GM23338 (cell line): ENCODE measurements around the gene FLOT1. TPM values are rescaled to one million over a fixed set of nuclear protein-coding genes. Genes with fewer than 3 reads are reported as not detected.
A peak's percentile ranks its signal among the peaks of the same experiment; 100 is the strongest.

Experiments used
- ATAC-seq: fragments of 200-7000 bp; cut with Tn5 transposase; 3 replicates; pipeline ENCODE4 v1.9.1; 2020
- DNase-seq: peaks from one replicate; pipeline ENCODE4 v3.0.0-alpha.2; 2015; ENCODE audit warnings: low spot score
- H2AFZ ChIP-seq: fragments of 200-600 bp; sonication (generic); 2 replicates; pipeline ENCODE4 v1.8.0; 2016; ENCODE audit warnings: antibody characterized with exemption, mild to moderate bottlenecking, moderate library complexity
- H3F3A ChIP-seq: fragments of 200-600 bp; sonication (generic); replicated peaks from 2 replicates; pipeline ENCODE4 v1.8.0; 2017; ENCODE audit warnings: antibody characterized with exemption, mixed run types, low read depth
- H3K27ac ChIP-seq: fragments of 200-600 bp; sonication (generic); 2 replicates; pipeline ENCODE4 v1.6.1; 2016; ENCODE audit warnings: low read depth
- H3K27me3 ChIP-seq: fragments of 200-600 bp; sonication (generic); 2 replicates; pipeline ENCODE4 v1.8.0; 2016; ENCODE audit warnings: mild to moderate bottlenecking, mixed run types, moderate library complexity; ENCODE audit not compliant: insufficient read depth
- H3K36me3 ChIP-seq: fragments of 200-600 bp; sonication (generic); 2 replicates; pipeline ENCODE4 v1.8.0; 2016; ENCODE audit warnings: mild to moderate bottlenecking; ENCODE audit not compliant: insufficient read depth
- H3K4me1 ChIP-seq: fragments of 200-600 bp; sonication (generic); 2 replicates; pipeline ENCODE4 v1.8.0; 2016; ENCODE audit warnings: mild to moderate bottlenecking, moderate library complexity; ENCODE audit not compliant: insufficient read depth
- H3K4me2 ChIP-seq: fragments of 200-600 bp; sonication (generic); 2 replicates; pipeline ENCODE4 v1.7.1; 2017; ENCODE audit warnings: mixed run types
- H3K4me3 ChIP-seq: fragments of 200-600 bp; sonication (generic); 2 replicates; pipeline ENCODE4 v1.6.1; 2016; ENCODE audit warnings: mixed run types
- H3K79me2 ChIP-seq: fragments of 200-600 bp; sonication (generic); replicated peaks from 2 replicates; pipeline ENCODE4 v1.8.0; 2017; ENCODE audit warnings: mild to moderate bottlenecking; ENCODE audit not compliant: insufficient read depth
- H3K9me2 ChIP-seq: fragments of 200-600 bp; sonication (generic); 2 replicates; pipeline ENCODE4 v1.8.0; 2017; ENCODE audit not compliant: insufficient read depth
- H4K20me1 ChIP-seq: fragments of 200-600 bp; sonication (generic); replicated peaks from 2 replicates; pipeline ENCODE4 v1.8.0; 2017; ENCODE audit warnings: mild to moderate bottlenecking; ENCODE audit not compliant: insufficient read depth
- H3K27ac Mint-ChIP-seq: 2 replicates; pipeline ENCODE4 v1.8.0; 2020; ENCODE audit warnings: inconsistent platforms, mild to moderate bottlenecking, moderate library complexity, mixed read lengths
- H3K27me3 Mint-ChIP-seq: 3 replicates; pipeline ENCODE4 v1.8.0; 2022; ENCODE audit warnings: low read depth, mild to moderate bottlenecking, moderate library complexity, mixed read lengths, inconsistent platforms; ENCODE audit not compliant: insufficient read depth, poor library complexity
- H3K36me3 Mint-ChIP-seq: 3 replicates; pipeline ENCODE4 v1.8.0; 2021; ENCODE audit warnings: low read depth, mild to moderate bottlenecking, inconsistent platforms, moderate library complexity, mixed read lengths
- H3K4me1 Mint-ChIP-seq: 3 replicates; pipeline ENCODE4 v1.8.0; 2020; ENCODE audit warnings: mild to moderate bottlenecking, inconsistent platforms, mixed read lengths
- H3K4me3 Mint-ChIP-seq: 3 replicates; pipeline ENCODE4 v1.8.0; 2021; ENCODE audit warnings: moderate library complexity, mild to moderate bottlenecking, inconsistent platforms, mixed read lengths
- H3K9me3 Mint-ChIP-seq: 3 replicates; pipeline ENCODE4 v1.8.0; 2020; ENCODE audit warnings: moderate library complexity, mild to moderate bottlenecking, inconsistent platforms, mixed read lengths
- CREB1 ChIP-seq: fragments of 250-450 bp; sonication (Bioruptor Pico); IDR thresholded peaks from 2 replicates; pipeline ENCODE4 v1.5.0; 2020; ENCODE audit warnings: low read depth, mild to moderate bottlenecking, moderate library complexity
- EZH2 ChIP-seq: fragments of 200-600 bp; sonication (generic); IDR thresholded peaks from one replicate; pipeline ENCODE4 v1.8.0; 2017; ENCODE audit warnings: antibody characterized with exemption, mild to moderate bottlenecking, low read depth; ENCODE audit not compliant: unreplicated experiment
- EZH2phosphoT487 ChIP-seq: fragments of 200-600 bp; sonication (generic); IDR thresholded peaks from one replicate; pipeline ENCODE4 v1.8.1; 2018; ENCODE audit warnings: antibody characterized with exemption; ENCODE audit not compliant: unreplicated experiment
- JUNB ChIP-seq: IDR thresholded peaks from one replicate; pipeline ENCODE4 v1.6.1; 2016; ENCODE audit warnings: antibody characterized with exemption; ENCODE audit not compliant: unreplicated experiment
- NANOG ChIP-seq: IDR thresholded peaks from 2 replicates; pipeline ENCODE4 v1.6.1; 2016; ENCODE audit warnings: antibody characterized with exemption, borderline replicate concordance
- POLR2AphosphoS5 ChIP-seq: IDR thresholded peaks from 2 replicates; pipeline ENCODE4 v1.6.1; 2016; ENCODE audit warnings: antibody characterized with exemption, low read depth
- ZNF114 ChIP-seq: fragments of 250-450 bp; sonication (Bioruptor Pico); IDR thresholded peaks from 2 replicates; pipeline ENCODE4 v1.5.0; 2020; ENCODE audit warnings: mild to moderate bottlenecking, moderate library complexity
- ZNF331 ChIP-seq: fragments of 250-450 bp; sonication (Bioruptor Pico); IDR thresholded peaks from 2 replicates; pipeline ENCODE4 v1.5.0; 2020; ENCODE audit warnings: low read depth, mild to moderate bottlenecking, moderate library complexity
- polyA plus RNA-seq: library from polyadenylated mRNA; unstranded; fragments of >200 nt; fragmentation: Nextera tagmentation; extraction: Ambion mirVana; gene quantifications from 2 replicates; pipeline ENCODE4 v1.2.1, GENCODE V29; 2016
- total RNA-seq: library from RNA; depleted of rRNA; stranded (reverse); fragments of >200 nt; shearing (Covaris generic); gene quantifications from 2 replicates; pipeline ENCODE4 v1.2.3, GENCODE V29; 2014
- TF ChIP-seq, protein P1 (sequence below), 2 experiments: fragments of 200-600 bp in 1 of 2; sonication (generic) in 1 of 2; conservative IDR thresholded peaks; 2 replicates each; pipeline versions ENCODE4 v1.5.1 to v1.6.1; 2016 to 2017; ENCODE audit warnings: antibody characterized with exemption in 2 of 2, low read depth in 2 of 2, mild to moderate bottlenecking in 2 of 2, moderate library complexity in 1 of 2
- TF ChIP-seq, protein P2 (sequence below): IDR thresholded peaks from 2 replicates; pipeline ENCODE4 v1.6.1; 2016; ENCODE audit warnings: antibody characterized with exemption

Gene FLOT1
- total and polyA plus RNA-seq, 2 experiments from 2014 or later, result 72.2 to 94.5 TPM

DNA sequence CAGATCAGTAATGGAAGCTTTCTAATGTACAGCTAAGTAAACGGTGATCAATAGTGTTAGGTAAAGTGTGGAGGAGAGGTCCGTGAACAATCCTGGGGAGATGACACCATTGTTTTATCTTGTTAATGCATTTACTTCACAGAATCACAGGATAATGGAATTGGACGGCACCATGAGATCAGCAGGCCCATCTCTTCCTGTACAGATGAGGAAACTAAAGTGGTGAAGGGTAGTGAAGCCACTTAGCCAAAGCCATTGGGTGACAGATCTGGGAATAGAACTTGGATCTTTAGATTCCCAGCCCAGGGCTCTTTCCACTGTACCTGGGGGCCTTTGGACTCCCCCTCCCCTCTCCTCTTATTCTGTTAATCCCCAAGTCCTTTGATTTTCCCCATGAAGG, 28.1 kb upstream of the FLOT1 start:
- Histone ChIP-seq H3K4me2 (no peak overlapping the region), H3K36me3 (no peaks in the 10 kb centered on the region), H3K79me2 (no peaks in the 10 kb centered on the region), H3F3A (no peaks in the 10 kb centered on the region), H2AFZ (no peak overlapping the region; the same call in 1 of the 2 replicates), H4K20me1 (no peaks in the 10 kb centered on the region), H3K27ac (no peak overlapping the region), H3K27me3 (no peaks in the 10 kb centered on the region), H3K4me1 (peaks cover 24% of the 10 kb centered on the region), H3K9me2 (no peaks in the 10 kb centered on the region), H3K4me3 (no peak overlapping the region)
- Mint-ChIP-seq H3K9me3 (no peaks in the 10 kb centered on the region; the same call in 2 of the 3 replicates), H3K4me1 (peaks cover 41% of the 10 kb centered on the region), H3K4me3 (no peak overlapping the region), H3K27ac (0 out of 2 replicates have a peak overlapping the region, but pooled peaks have one; percentile 1), H3K27me3 (peaks cover 8% of the 10 kb centered on the region), H3K36me3 (no peaks in the 10 kb centered on the region)
- no peak for DNase-seq
- no peak for ATAC-seq
- TF ChIP-seq CREB1 (CRISPR knock-in tag) (no peak), ZNF331 (no peak), NANOG (no peak), JUNB (no peak), ZNF114 (CRISPR knock-in tag) (no peak)
- TF ChIP-seq, protein P1, sequence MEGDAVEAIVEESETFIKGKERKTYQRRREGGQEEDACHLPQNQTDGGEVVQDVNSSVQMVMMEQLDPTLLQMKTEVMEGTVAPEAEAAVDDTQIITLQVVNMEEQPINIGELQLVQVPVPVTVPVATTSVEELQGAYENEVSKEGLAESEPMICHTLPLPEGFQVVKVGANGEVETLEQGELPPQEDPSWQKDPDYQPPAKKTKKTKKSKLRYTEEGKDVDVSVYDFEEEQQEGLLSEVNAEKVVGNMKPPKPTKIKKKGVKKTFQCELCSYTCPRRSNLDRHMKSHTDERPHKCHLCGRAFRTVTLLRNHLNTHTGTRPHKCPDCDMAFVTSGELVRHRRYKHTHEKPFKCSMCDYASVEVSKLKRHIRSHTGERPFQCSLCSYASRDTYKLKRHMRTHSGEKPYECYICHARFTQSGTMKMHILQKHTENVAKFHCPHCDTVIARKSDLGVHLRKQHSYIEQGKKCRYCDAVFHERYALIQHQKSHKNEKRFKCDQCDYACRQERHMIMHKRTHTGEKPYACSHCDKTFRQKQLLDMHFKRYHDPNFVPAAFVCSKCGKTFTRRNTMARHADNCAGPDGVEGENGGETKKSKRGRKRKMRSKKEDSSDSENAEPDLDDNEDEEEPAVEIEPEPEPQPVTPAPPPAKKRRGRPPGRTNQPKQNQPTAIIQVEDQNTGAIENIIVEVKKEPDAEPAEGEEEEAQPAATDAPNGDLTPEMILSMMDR (conservative IDR thresholded peaks at IDR 0.05; ENCODE audit: low read depth in 2 of 2), result no peak

DNA sequence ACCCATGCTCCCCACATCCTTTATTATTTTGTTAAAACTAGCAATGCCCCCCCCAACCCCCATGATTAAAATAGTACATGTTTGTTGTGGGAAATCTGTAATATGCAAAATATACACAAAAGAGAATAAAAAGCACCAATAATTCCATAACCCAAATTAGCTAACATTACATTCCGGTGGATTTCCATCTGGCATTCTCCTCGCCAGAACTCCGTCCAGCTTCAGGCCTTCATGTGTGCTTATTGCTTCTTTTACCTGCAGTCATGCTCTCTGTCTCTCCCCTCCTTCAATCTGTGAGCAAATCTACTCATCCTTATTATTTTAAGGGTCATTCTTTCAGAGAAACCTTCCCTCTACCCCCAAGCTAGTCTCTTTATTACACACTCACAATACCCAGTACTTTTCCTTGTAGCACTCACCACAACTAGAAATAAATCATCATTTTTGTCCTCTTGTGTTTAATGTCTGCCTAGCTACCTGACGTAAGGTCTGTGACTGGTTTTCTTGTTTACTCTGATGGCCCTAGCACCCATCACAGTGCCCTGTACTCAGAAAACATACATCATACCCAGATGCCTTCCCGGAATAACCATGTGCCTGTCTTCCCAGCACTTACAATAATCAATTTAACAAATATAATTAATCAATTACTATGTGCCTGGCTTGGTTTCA, 27.5 kb upstream of the FLOT1 start:
- Mint-ChIP-seq H3K27me3 (peaks cover 8% of the 10 kb centered on the region), H3K27ac (peak overlapping the region; percentile 94), H3K36me3 (no peaks in the 10 kb centered on the region), H3K4me3 (peak overlapping the region; percentile 43; the same call in 1 of the 3 replicates), H3K4me1 (peaks cover 47% of the 10 kb centered on the region), H3K9me3 (no peaks in the 10 kb centered on the region; the same call in 2 of the 3 replicates)
- Histone ChIP-seq H4K20me1 (no peaks in the 10 kb centered on the region), H3K79me2 (no peaks in the 10 kb centered on the region), H2AFZ (peak overlapping the region; percentile 95; the same call in 1 of the 2 replicates), H3K4me3 (no peak overlapping the region), H3K27me3 (no peaks in the 10 kb centered on the region), H3K4me1 (peaks cover 26% of the 10 kb centered on the region), H3K4me2 (peak overlapping the region; percentile 46), H3K27ac (no peak overlapping the region), H3K9me2 (no peaks in the 10 kb centered on the region), H3K36me3 (no peaks in the 10 kb centered on the region), H3F3A (no peaks in the 10 kb centered on the region)
- DNase-seq, result no peak
- ATAC-seq, result no peak
- TF ChIP-seq, protein P2, sequence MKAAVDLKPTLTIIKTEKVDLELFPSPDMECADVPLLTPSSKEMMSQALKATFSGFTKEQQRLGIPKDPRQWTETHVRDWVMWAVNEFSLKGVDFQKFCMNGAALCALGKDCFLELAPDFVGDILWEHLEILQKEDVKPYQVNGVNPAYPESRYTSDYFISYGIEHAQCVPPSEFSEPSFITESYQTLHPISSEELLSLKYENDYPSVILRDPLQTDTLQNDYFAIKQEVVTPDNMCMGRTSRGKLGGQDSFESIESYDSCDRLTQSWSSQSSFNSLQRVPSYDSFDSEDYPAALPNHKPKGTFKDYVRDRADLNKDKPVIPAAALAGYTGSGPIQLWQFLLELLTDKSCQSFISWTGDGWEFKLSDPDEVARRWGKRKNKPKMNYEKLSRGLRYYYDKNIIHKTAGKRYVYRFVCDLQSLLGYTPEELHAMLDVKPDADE, result no peak
- no peak for TF ChIP-seq EZH2
- no peak for TF ChIP-seq JUNB
- TF ChIP-seq, protein P1 (conservative IDR thresholded peaks at IDR 0.05; ENCODE audit: low read depth in 2 of 2), result no peak
- no peak for TF ChIP-seq POLR2AphosphoS5
- TF ChIP-seq EZH2phosphoT487, result no peak
- TF ChIP-seq ZNF114 (CRISPR knock-in tag), result no peak
- no peak for TF ChIP-seq NANOG
